GM18867 (cell line): Measurements from ENCODE around the gene GARIN5A.

Source experiments
- ATAC-seq: cut with Tn5 transposase; IDR thresholded peaks from one replicate; pipeline ENCODE4 v1.9.1; 2021; ENCODE audit warnings: mild to moderate bottlenecking, moderate library complexity; ENCODE audit not compliant: unreplicated experiment

The GARIN5A gene

GRCh38 chr19:50418176-50419021 lies 58.2 kb downstream of the GARIN5A start, which contains the start of gene SPIB:
TSS of gene SPIB (plus strand) at chr19:50418938. CDS start at chr19:50418963, 25 bp downstream.
- ATAC-seq, result no peak

GRCh38 chr19:50417111-50418081 lies 59.3 kb downstream of the GARIN5A start:
- no peak for ATAC-seq
